ENCODE data around the gene RAB3GAP2.
"Not testable (repeated sequence)": the region's sequence is repeated elsewhere in the genome, so short reads cannot be mapped to it uniquely, and the experiment has no call there.

The RAB3GAP2 gene

GRCh38 chr1:220213382-220213983 is 58.8 kb downstream of the RAB3GAP2 start:
- DNase-seq (ENCODE audit: low read depth in 2 of 2, low spot score in 1 of 2): no peak

GRCh38 chr1:220207411-220207810 is 64.8 kb downstream of the RAB3GAP2 start:
- no peak for DNase-seq (ENCODE audit: low read depth in 2 of 2, low spot score in 1 of 2)

- DNase-seq (ENCODE audit: low read depth in 2 of 2, low spot score in 1 of 2): not testable (repeated sequence)
Observed at GRCh38 chr1:220204758-220205157, 67.5 kb downstream of the RAB3GAP2 start.

- DNase-seq (ENCODE audit: low read depth in 2 of 2, low spot score in 1 of 2): no peak
Observed at GRCh38 chr1:220203816-220204215, 68.4 kb downstream of the RAB3GAP2 start.

GRCh38 chr1:220198186-220199005 is 73.9 kb downstream of the RAB3GAP2 start:
- no peak for DNase-seq (ENCODE audit: low read depth in 2 of 2, low spot score in 1 of 2)

GRCh38 chr1:220195701-220196100 is 76.6 kb downstream of the RAB3GAP2 start:
- DNase-seq (ENCODE audit: low read depth in 2 of 2, low spot score in 1 of 2): no peak

- DNase-seq (ENCODE audit: low read depth in 2 of 2, low spot score in 1 of 2): no peak
Observed at GRCh38 chr1:220189750-220190347, 82.4 kb downstream of the RAB3GAP2 start.

- DNase-seq (ENCODE audit: low read depth in 2 of 2, low spot score in 1 of 2): no peak
Observed at GRCh38 chr1:220188538-220188937, 83.7 kb downstream of the RAB3GAP2 start.

GRCh38 chr1:220186752-220187151 is 85.5 kb downstream of the RAB3GAP2 start:
- no peak for DNase-seq (ENCODE audit: low read depth in 2 of 2, low spot score in 1 of 2)

GRCh38 chr1:220184506-220184905 is 87.7 kb downstream of the RAB3GAP2 start:
- DNase-seq (ENCODE audit: low read depth in 2 of 2, low spot score in 1 of 2): no peak

GRCh38 chr1:220182656-220183055 is 89.6 kb downstream of the RAB3GAP2 start:
- DNase-seq (ENCODE audit: low read depth in 2 of 2, low spot score in 1 of 2): no peak

- DNase-seq (ENCODE audit: low read depth in 2 of 2, low spot score in 1 of 2): no peak
Observed at GRCh38 chr1:220182111-220182510, 90.1 kb downstream of the RAB3GAP2 start.

- no peak for DNase-seq (ENCODE audit: low read depth in 2 of 2, low spot score in 1 of 2)
Observed at GRCh38 chr1:220176540-220176939, 95.7 kb downstream of the RAB3GAP2 start.

- DNase-seq (ENCODE audit: low read depth in 2 of 2, low spot score in 1 of 2): no peak
Observed at GRCh38 chr1:220170836-220171526, 101.3 kb downstream of the RAB3GAP2 start.

- DNase-seq (ENCODE audit: low read depth in 2 of 2, low spot score in 1 of 2): not testable (repeated sequence)
Observed at GRCh38 chr1:220169887-220170286, 102.4 kb downstream of the RAB3GAP2 start.

GRCh38 chr1:220166853-220167252 is 105.4 kb downstream of the RAB3GAP2 start:
- DNase-seq (ENCODE audit: low read depth in 2 of 2, low spot score in 1 of 2): no peak

GRCh38 chr1:220164517-220164916 is 107.7 kb downstream of the RAB3GAP2 start:
- DNase-seq (ENCODE audit: low read depth in 2 of 2, low spot score in 1 of 2): no peak

- DNase-seq (ENCODE audit: low read depth in 2 of 2, low spot score in 1 of 2): no peak
Observed at GRCh38 chr1:220164116-220164515, 108.1 kb downstream of the RAB3GAP2 start.

- DNase-seq (ENCODE audit: low read depth in 2 of 2, low spot score in 1 of 2): no peak
Observed at GRCh38 chr1:220160027-220160426, 112.2 kb downstream of the RAB3GAP2 start.

- no peak for DNase-seq (ENCODE audit: low read depth in 2 of 2, low spot score in 1 of 2)
Observed at GRCh38 chr1:220159041-220159440, 113.2 kb downstream of the RAB3GAP2 start.

GRCh38 chr1:220158530-220158929 is 113.7 kb downstream of the RAB3GAP2 start:
- DNase-seq (ENCODE audit: low read depth in 2 of 2, low spot score in 1 of 2): not testable (repeated sequence)

- no peak for DNase-seq (ENCODE audit: low read depth in 2 of 2, low spot score in 1 of 2)
Observed at GRCh38 chr1:220157738-220158137, 114.5 kb downstream of the RAB3GAP2 start.

Measured in stimulated activated CD8-positive, alpha-beta memory T cell treated with anti-CD3 and anti-CD28 coated beads, Interleukin-4, amount 100 ng/mL, for 4 hours (primary cell).